Renal cortical epithelial cell (primary cell): ENCODE data around the gene DSN1. TPM values are rescaled to one million over a fixed set of nuclear protein-coding genes. Genes with fewer than 3 reads are reported as not detected.

Source experiments
- total RNA-seq: library from RNA; depleted of rRNA; stranded (reverse); fragments of >200 nt; gene quantifications from 2 replicates; pipeline ENCODE4 v1.2.3, GENCODE V29; 2014

DSN1 gene
- total RNA-seq, 1 donor from 2014 or later: 8.1 TPM

Other genes with a start within 250 kb of the DSN1 start
- gene MYL9, start 232.2 kb downstream of the DSN1 start, total RNA-seq: 1.6 and 3.5 TPM in 2 replicates
- gene TGIF2, start 200.2 kb downstream of the DSN1 start, total RNA-seq: 13.4 and 21.5 TPM in 2 replicates
- 97.6 and 117 TPM in 2 replicates for gene RAB5IF, start 168.0 kb downstream of the DSN1 start, total RNA-seq
- not detected in 2 replicates for gene SLA2, start 127.6 kb downstream of the DSN1 start, total RNA-seq
- 28.3 and 34.5 TPM in 2 replicates for gene NDRG3, start 27.7 kb downstream of the DSN1 start, total RNA-seq
- gene TLDC2, start 102.4 kb upstream of the DSN1 start, total RNA-seq: 0.35 and 0.50 TPM in 2 replicates
- gene SAMHD1, start 177.9 kb upstream of the DSN1 start, total RNA-seq: 21.6 and 33.5 TPM in 2 replicates